CD4-positive, alpha-beta T cell treated with Interleukin-6 at 100 ng/mL for 8 hours (primary cell): ENCODE results near the gene KRT84.
"Not testable (repeated sequence)": the region's sequence is repeated elsewhere in the genome, so short reads cannot be mapped to it uniquely, and the experiment has no call there.

Experiments
- DNase-seq: peaks from one replicate; pipeline ENCODE4 v3.0.0-alpha.2; 2020; ENCODE audit warnings: mixed read lengths, low spot score

Gene KRT84

GRCh38 chr12:52411815-52412214 lies 26.4 kb upstream of the KRT84 start:
- DNase-seq: no peak

DNA sequence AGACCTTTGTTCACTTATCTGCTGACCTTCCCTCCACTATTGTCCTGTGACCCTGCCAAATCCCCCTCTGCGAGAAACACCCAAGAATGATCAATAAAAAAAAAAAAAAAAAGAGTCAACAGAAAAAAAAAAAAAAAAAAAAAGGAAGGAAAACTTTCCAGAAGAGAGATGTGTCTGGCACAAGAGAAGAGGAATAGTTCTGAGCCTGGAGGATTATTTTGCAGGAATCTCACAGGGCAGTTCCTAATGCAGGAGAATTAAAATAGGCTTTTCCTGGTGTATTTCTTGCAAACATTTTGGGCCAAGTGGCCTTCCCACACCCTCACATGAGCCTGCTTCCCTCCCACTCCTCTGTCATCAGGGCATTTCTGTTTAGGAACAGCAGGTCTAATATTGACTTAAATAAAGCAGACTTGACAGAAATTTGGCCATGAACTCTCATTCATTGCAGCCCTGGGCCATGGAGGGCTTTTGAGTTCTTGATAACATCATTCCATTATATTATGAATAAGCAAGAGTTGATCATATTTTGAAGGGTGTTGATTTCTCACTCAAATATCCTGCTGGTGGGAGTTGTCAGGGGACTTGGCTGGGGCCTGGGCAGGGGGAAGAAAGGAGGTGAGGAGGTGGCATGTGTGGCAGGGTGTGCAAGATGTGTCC lies 25.3 kb upstream of the KRT84 start:
- not testable (repeated sequence) for DNase-seq

GRCh38 chr12:52407918-52408317 lies 22.5 kb upstream of the KRT84 start:
- no peak for DNase-seq

GRCh38 chr12:52405922-52406385 lies 20.5 kb upstream of the KRT84 start, which contains the start of gene KRT82:
Gene KRT82 (minus strand): TSS chr12:52406335. CDS start chr12:52406277, 58 bp downstream.
- DNase-seq: no peak

- DNase-seq: no peak
Observed at GRCh38 chr12:52404951-52405350, 19.5 kb upstream of the KRT84 start.

GRCh38 chr12:52403561-52403960 lies 18.1 kb upstream of the KRT84 start:
- no peak for DNase-seq

DNA sequence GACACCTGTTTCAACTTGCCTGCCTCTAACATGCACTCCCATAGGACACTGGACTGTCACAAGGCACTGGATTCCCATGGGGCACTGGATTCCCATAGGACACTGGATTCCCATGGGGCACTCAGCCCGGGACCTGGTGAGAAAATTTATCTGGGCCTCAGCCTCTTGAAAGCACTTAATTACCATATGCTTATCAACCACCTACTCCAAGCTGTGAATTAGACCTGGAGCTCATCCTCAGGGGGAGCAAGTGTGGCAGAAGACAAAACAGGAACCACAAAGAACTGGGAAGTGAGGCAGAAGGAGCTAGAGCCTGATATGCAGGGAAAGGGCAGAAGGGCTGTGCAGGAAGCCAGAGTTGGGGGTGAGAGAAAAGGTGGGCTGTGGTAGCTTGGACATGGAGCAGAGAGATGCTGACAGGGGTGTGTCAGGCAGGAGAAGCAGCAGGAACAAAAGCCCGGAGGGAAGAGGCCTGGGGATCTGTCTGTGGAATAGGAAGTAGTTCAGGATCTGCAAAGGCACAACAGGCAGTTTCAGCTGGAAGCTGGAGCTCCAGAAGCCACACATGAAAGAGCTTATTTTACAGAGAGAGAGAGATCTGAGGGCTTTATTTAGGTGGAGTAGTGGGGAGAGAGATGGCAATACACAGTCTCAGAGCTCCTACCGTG lies 17.6 kb upstream of the KRT84 start:
- no peak for DNase-seq

DNA sequence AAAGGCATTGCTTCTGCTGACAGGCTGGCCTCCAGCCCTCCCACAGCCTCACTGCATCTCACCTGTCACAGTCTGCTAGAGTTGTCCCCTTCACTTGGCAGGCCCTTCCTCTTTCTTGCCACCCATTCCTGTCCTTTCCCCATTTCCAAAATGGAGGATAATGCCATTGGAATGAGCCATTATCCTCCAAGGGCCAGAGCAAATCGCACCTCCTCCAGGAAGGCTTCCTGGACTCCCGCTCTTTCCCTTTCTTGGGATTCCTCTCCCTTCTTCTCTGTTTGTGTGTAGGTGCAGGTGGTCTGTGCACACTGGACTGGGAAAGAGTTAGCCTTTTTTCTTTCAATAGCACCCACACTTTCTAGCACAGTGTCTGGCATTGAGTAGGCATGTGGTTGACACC lies 16.9 kb upstream of the KRT84 start:
- DNase-seq: no peak

DNA sequence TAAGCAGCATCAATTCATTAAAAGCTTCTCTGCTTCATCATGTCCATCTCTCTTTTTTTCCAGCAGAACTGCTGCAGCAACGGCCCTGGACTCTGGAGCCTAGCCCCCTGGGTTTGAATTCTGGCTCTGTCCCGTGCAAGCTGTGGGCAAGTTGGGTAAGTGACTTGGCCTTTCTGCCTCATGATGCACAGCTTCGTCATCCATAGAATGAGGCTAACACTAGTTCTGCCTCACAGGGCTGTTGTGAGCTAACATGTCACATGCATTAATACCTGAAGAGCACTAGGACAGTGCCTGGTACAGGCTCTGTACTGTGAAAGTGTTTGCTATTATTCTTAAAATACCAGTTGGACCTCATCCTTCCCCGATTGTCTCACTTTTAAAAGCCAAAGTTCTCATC lies 16.5 kb upstream of the KRT84 start:
- no peak for DNase-seq

GRCh38 chr12:52401526-52401925 lies 16.1 kb upstream of the KRT84 start:
- DNase-seq: no peak

- no peak for DNase-seq
Observed at GRCh38 chr12:52400906-52401305, 15.5 kb upstream of the KRT84 start.

DNA sequence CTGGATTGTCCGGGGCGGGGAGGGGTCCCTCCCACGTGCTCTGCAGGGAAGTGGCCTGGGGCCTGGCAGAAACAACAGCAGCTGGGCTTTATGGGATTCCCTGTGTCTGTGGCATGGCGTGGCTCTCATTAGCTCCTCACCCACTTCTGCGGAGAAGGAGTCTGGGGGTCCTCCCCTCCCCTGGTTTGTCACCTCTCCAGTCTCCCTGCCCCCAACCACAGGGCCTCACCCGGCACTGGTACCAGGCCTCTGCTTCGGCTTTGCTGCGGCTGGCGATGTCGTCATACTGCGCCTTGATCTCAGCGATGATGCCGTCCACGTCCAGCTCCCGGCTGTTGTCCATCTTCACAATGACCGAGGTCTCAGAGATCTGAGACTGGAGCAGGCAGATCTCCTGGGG lies 14.3 kb upstream of the KRT84 start:
- DNase-seq: no peak

GRCh38 chr12:52398176-52398575 lies 12.7 kb upstream of the KRT84 start:
- no peak for DNase-seq

GRCh38 chr12:52396656-52397055 lies 11.2 kb upstream of the KRT84 start:
- DNase-seq: no peak

- no peak for DNase-seq
Observed at GRCh38 chr12:52395761-52396434, 10.4 kb upstream of the KRT84 start.

DNA sequence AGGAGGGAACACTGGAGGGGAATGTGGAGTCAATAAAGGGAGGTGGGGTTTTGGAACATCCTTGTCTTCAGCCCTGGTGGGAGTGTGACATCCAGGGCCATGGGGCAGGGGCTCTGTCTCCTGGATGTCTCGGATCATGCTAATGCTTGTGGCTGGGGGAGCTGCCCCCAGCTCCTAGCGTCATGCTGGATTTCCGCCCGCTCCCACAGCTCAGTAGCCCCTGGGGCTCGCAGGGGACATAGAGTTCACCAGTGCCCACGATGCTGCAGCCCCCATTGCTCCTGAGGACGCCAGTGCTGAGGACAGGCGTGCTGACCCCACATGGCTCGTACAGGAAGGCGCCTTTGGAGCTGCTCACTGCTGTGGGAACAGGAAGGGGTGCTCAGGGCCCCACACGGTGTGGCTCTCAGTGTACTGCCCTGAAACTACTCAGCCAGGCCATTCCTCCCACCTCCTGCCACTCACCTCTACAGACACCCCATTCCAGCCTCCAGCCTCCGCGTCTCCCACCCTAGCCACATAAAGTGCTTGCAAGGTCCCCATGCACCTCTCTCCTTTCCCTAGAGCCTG lies 9.5 kb upstream of the KRT84 start:
- DNase-seq: no peak

DNA sequence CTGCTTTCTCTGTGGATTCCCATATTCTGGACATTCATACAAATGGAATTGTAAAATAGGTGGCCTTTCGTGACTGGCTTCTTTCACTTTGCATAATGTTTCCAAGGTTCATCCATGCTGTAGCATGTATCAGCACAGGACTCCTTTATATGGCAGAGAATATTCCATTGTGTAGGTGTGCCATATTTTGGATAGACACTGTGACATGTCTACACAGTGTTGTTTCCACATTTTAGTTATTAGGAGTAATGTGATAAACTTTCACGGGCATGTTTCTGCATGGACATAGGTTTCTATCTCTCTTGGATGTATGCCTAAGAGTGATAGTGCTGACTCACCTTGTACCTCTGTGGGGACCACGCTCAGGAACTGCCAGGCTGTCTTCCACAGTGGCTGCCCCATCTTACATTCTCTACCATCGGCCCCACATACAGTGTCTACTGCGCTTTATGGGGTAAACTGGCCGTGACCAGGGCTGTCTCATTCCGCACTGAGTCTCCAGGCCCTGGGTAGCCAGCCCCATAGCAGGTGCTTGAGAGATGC lies 7.1 kb upstream of the KRT84 start:
- DNase-seq: no peak

DNA sequence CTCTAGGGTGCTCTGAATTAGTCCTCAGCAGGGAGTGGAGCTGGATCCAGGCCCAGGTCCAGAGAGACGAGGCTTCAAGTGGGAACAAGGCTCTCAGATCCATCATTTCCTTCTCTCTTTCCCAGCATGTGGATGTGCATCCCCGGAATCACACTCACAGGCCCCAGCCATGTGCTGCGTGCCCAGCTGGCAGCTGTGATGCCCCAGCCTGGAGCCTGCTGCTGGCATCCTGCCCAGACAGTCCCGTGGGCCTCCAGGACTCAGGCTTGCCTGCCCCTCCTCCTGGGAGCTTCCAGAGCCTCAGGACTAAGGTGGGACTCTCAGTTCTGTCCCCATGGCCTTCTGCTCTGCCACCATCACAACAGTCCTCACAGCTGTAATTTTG lies 6.2 kb upstream of the KRT84 start:
- DNase-seq: no peak

- no peak for DNase-seq
Observed at GRCh38 chr12:52390739-52391617, 5.5 kb upstream of the KRT84 start.

- DNase-seq: no peak
Observed at GRCh38 chr12:52389313-52390207, 4.1 kb upstream of the KRT84 start.

- DNase-seq: no peak
Observed at GRCh38 chr12:52387859-52388258, 2.4 kb upstream of the KRT84 start.
